B cell (primary cell): ENCODE data around the gene ACTMAP. TPM values are rescaled to one million over a fixed set of nuclear protein-coding genes. Genes with fewer than 3 reads are reported as not detected.

Experiments
- ATAC-seq: fragments of 200-7000 bp; cut with Tn5 transposase; one replicate; pipeline ENCODE4 v1.10.0; 2021; ENCODE audit warnings: low read depth, mild to moderate bottlenecking, moderate number of reproducible peaks, moderate library complexity
- CTCF ChIA-PET: fragments of 350-600 bp; sonication (Branson Sonifier 250); formaldehyde crosslinking; loops from one replicate; lab custom pipeline; 2021; ENCODE audit warnings: antibody characterized with exemption, inconsistent platforms; lab: Charles Lee
- POLR2A ChIA-PET: fragments of 350-600 bp; sonication (Branson Sonifier 250); formaldehyde crosslinking; loops from one replicate; lab custom pipeline; 2021; ENCODE audit warnings: antibody characterized with exemption; lab: Charles Lee
- DNase-seq: peaks from one replicate; pipeline ENCODE4 v3.0.0; 2013
- H2AFZ ChIP-seq: 2 replicates; pipeline ENCODE4 v1.6.1; 2012; ENCODE audit warnings: mild to moderate bottlenecking, low read depth, low read length; ENCODE audit not compliant: insufficient read depth, poor library complexity, severe bottlenecking
- H3K27ac ChIP-seq, 2 donors: 1 replicate in 1 of 2; 2 replicates in 1 of 2; pipeline ENCODE4 v1.5.1; 2012 to 2013; ENCODE audit warnings: low read length in 2 of 2, mild to moderate bottlenecking in 2 of 2, moderate library complexity in 1 of 2
- H3K27me3 ChIP-seq, 4 experiments: fragments of 200-600 bp in 1 of 4; sonication (generic) in 1 of 4; replicated peaks in 1 of 4; 1 replicate in 2 of 4; 2 replicates in 2 of 4; pipeline versions ENCODE4 v1.6.1 to v1.7.0; 2013 to 2016; ENCODE audit warnings: low read length in 3 of 4, mild to moderate bottlenecking in 2 of 4, mixed read lengths in 1 of 4, moderate library complexity in 1 of 4; ENCODE audit not compliant: insufficient read depth in 4 of 4, control insufficient read depth in 3 of 4; ENCODE audit errors: control extremely low read depth in 1 of 4
- H3K36me3 ChIP-seq, 2 experiments: replicated peaks in 1 of 2; 1 replicate in 1 of 2; 2 replicates in 1 of 2; pipeline versions ENCODE4 v1.6.1 to v1.7.1; 2013; ENCODE audit warnings: low read length in 1 of 2; ENCODE audit not compliant: insufficient read depth in 2 of 2, control insufficient read depth in 1 of 2; ENCODE audit errors: control extremely low read depth in 1 of 2, extremely low read depth in 1 of 2
- H3K4me1 ChIP-seq, 2 donors: fragments of 200-600 bp in 1 of 2; sonication (generic) in 1 of 2; 1 replicate in 1 of 2; 2 replicates in 1 of 2; pipeline versions ENCODE4 v1.5.1 to v1.6.1; 2013 to 2017; ENCODE audit warnings: low read length in 2 of 2; ENCODE audit not compliant: control insufficient read depth in 2 of 2, insufficient read depth in 2 of 2
- H3K4me2 ChIP-seq: replicated peaks from 2 replicates; pipeline ENCODE3; 2012; ENCODE audit warnings: mild to moderate bottlenecking, low read depth, low read length; ENCODE audit not compliant: poor library complexity, severe bottlenecking
- H3K4me3 ChIP-seq, 5 experiments: fragments of 200-600 bp in 1 of 5; sonication (generic) in 1 of 5; 1 replicate in 3 of 5; 2 replicates in 2 of 5; pipeline versions ENCODE4 v1.5.1 to v1.7.0; 2011 to 2016; ENCODE audit warnings: low read length in 4 of 5, mild to moderate bottlenecking in 4 of 5, low read depth in 2 of 5, control low read depth in 1 of 5, moderate library complexity in 1 of 5; ENCODE audit not compliant: insufficient read depth in 1 of 5; ENCODE audit errors: control extremely low read depth in 1 of 5, extremely low read depth in 1 of 5
- H3K79me2 ChIP-seq: fragments of 200-600 bp; sonication (generic); one replicate; pipeline ENCODE4 v1.6.0; 2016; ENCODE audit warnings: low read length; ENCODE audit not compliant: control insufficient read depth, insufficient read depth
- H3K9ac ChIP-seq: fragments of 200-600 bp; sonication (generic); 2 replicates; pipeline ENCODE4 v1.6.1; 2017; ENCODE audit warnings: mild to moderate bottlenecking, low read length, moderate library complexity
- H3K9me3 ChIP-seq, 3 donors: one replicate each; pipeline versions ENCODE4 v1.6.1 to v1.7.1; 2013; ENCODE audit warnings: low read length in 2 of 3; ENCODE audit not compliant: control insufficient read depth in 2 of 3, insufficient read depth in 1 of 3; ENCODE audit errors: control extremely low read depth in 1 of 3
- H4K20me1 ChIP-seq: 2 replicates; pipeline ENCODE4 v1.6.0; 2012; ENCODE audit warnings: mild to moderate bottlenecking, low read length; ENCODE audit not compliant: insufficient read depth, control insufficient read depth, poor library complexity, severe bottlenecking
- H3K27ac Mint-ChIP-seq: one replicate; pipeline ENCODE4 v1.8.0; 2021; ENCODE audit warnings: mixed read lengths
- H3K27me3 Mint-ChIP-seq: one replicate; pipeline ENCODE4 v1.8.0; 2021; ENCODE audit warnings: mixed read lengths
- H3K4me1 Mint-ChIP-seq: one replicate; pipeline ENCODE4 v1.8.0; 2021; ENCODE audit warnings: mixed read lengths
- H3K4me3 Mint-ChIP-seq: one replicate; pipeline ENCODE4 v1.8.0; 2021; ENCODE audit warnings: mixed read lengths
- H3K9me3 Mint-ChIP-seq: one replicate; pipeline ENCODE4 v1.8.0; 2022; ENCODE audit warnings: mixed read lengths; ENCODE audit not compliant: insufficient read depth
- CTCF ChIP-seq: fragments of 200-600 bp; IDR thresholded peaks from one replicate; pipeline ENCODE4 v1.8.0; 2022; ENCODE audit warnings: antibody characterized with exemption, mild to moderate bottlenecking
- EZH2 ChIP-seq: IDR thresholded peaks from 2 replicates; pipeline ENCODE4 v1.6.1; 2012; ENCODE audit warnings: borderline replicate concordance, low read depth, mild to moderate bottlenecking, moderate library complexity, low read length; ENCODE audit not compliant: insufficient read depth, poor library complexity, severe bottlenecking
- WGBS: methylation state at CpG from one replicate; pipeline ENCODE4 v1.1.5; 2013; ENCODE audit warnings: missing lambda C conversion rate; ENCODE audit not compliant: insufficient coverage; 5-methylcytosine and 5-hydroxymethylcytosine counted together
- intact Hi-C: fragments of 100-400 bp; cut with micrococcal nuclease; formaldehyde crosslinking; loops from one replicate; pipeline ENCODE4 v1.10.0; 2022
- polyA plus RNA-seq: library from polyadenylated mRNA; depleted of rRNA; stranded (reverse); fragments of >200 nt; gene quantifications from 2 replicates; pipeline ENCODE4 v1.2.3, GENCODE V29; 2012
- total RNA-seq, 2 donors: library from RNA; stranded (reverse); fragments of 120-200 nt in 1 of 2; gene quantifications; 1 replicate in 1 of 2; 2 replicates in 1 of 2; pipeline versions ENCODE4 v1.2.3 to v1.2.4, GENCODE V29; 2013 to 2022

ACTMAP gene
- total and polyA plus RNA-seq, 2 donors (not counting 1 experiment from before 2014, with no cell fraction given) = 7.7 to 10.2 TPM

GRCh38 chr19:40719414-40719894, 30.8 kb downstream of the ACTMAP start:
- Mint-ChIP-seq H3K9me3 (no peaks in the 10 kb centered on the region), H3K4me3 (peak overlapping the region; percentile 87), H3K27ac (no peak overlapping the region), H3K4me1 (peaks cover 72% of the 10 kb centered on the region), H3K27me3 (no peaks in the 10 kb centered on the region)
- H3K36me3 ChIP-seq = peaks cover 0 to 13% of the 10 kb centered on the region in 2 experiments
- H3K4me1 ChIP-seq = peaks cover 40 to 55% of the 10 kb centered on the region in 2 donors
- H3K4me2 ChIP-seq = peak overlapping the region; percentile 90
- no peaks in the 10 kb centered on the region for H3K27me3 ChIP-seq
- peak overlapping the region; percentile 19 for H3K9ac ChIP-seq
- H3K4me3 ChIP-seq = peak overlapping the region in 3 of 5 experiments; percentile 79 to 90 (median 80)
- H3K27ac ChIP-seq = no peak overlapping the region
- H3K9me3 ChIP-seq = no peaks in the 10 kb centered on the region
- ATAC-seq (no peak), DNase-seq (no peak)
- TF ChIP-seq CTCF (no peak), EZH2 (no peak)
- intact Hi-C loops = loop anchor here (5.0 to 10.0 kb wide), 2 partner anchors 105 to 678 kb away; partner anchors contain the start of genes BCKDHA and EXOSC5
- H3K79me2 ChIP-seq = peaks cover 80% of the 10 kb centered on the region
- peak overlapping the region; percentile 45 for H2AFZ ChIP-seq
- H4K20me1 ChIP-seq = peaks cover 10% of the 10 kb centered on the region
- 42% methylated on average over 2 of the region's 7 CpGs for WGBS
- POLR2A ChIA-PET = no interaction called here
- CTCF ChIA-PET = interaction anchor here (1.3 to 1.4 kb wide), 2 partner anchors 11 to 100 kb away, joined by 3 to 5 read pairs; no protein-coding TSS in a partner anchor

- intact Hi-C loops = loop anchor here (5.0 to 10.0 kb wide), 2 partner anchors 104 to 678 kb away; partner anchors contain the start of genes BCKDHA and EXOSC5
- H3K9ac ChIP-seq = peak overlapping the region; percentile 90
- Mint-ChIP-seq H3K27me3 (no peaks in the 10 kb centered on the region), H3K9me3 (no peaks in the 10 kb centered on the region), H3K27ac (peak overlapping the region; percentile 67), H3K4me3 (peak overlapping the region; percentile 87), H3K4me1 (peaks cover 71% of the 10 kb centered on the region)
- peak overlapping the region; percentile 90 for H3K4me2 ChIP-seq
- POLR2A ChIA-PET = no interaction called here
- no peak for ATAC-seq
- no peaks in the 10 kb centered on the region for H3K9me3 ChIP-seq
- H3K79me2 ChIP-seq = peaks cover 78% of the 10 kb centered on the region
- H3K36me3 ChIP-seq = peaks cover 0 to 8% of the 10 kb centered on the region in 2 experiments
- peaks cover 46 to 61% of the 10 kb centered on the region in 2 donors for H3K4me1 ChIP-seq
- peak; percentile 31 for DNase-seq
- TF ChIP-seq EZH2 (no peak), CTCF (no peak)
- CTCF ChIA-PET = interaction anchor here (1.3 to 1.4 kb wide), 2 partner anchors 12 to 101 kb away, joined by 3 to 5 read pairs; no protein-coding TSS in a partner anchor
- no peaks in the 10 kb centered on the region for H3K27me3 ChIP-seq
- WGBS = 47% methylated on average over 15 of the region's 16 CpGs
- H3K4me3 ChIP-seq = peak overlapping the region in 4 of 5 experiments; percentile 79 to 90 (median 84)
- peak overlapping the region in 1 of 2 donors; percentile 90 for H3K27ac ChIP-seq
- peak overlapping the region; percentile 45 for H2AFZ ChIP-seq
- H4K20me1 ChIP-seq = peaks cover 10% of the 10 kb centered on the region
These were observed 31.4 kb downstream of the ACTMAP start for GRCh38 chr19:40718774-40719391.
